ENCODE measurements around the gene MMUT. TPM values are rescaled to one million over a fixed set of nuclear protein-coding genes. Genes with fewer than 3 reads are reported as not detected.
"Not testable (repeated sequence)": the region's sequence is repeated elsewhere in the genome, so short reads cannot be mapped to it uniquely, and the experiment has no call there.

MMUT gene
- total RNA-seq, 1 donor from 2014 or later: 19.8 TPM

GRCh38 chr6:49401063-49401462, 62.0 kb downstream of the MMUT start:
- Mint-ChIP-seq H3K36me3 (no peaks in the 10 kb centered on the region), H3K27me3 (ENCODE audit: low read depth) (peaks cover 13% of the 10 kb centered on the region), H3K4me1 (no peaks in the 10 kb centered on the region), H3K4me3 (no peak overlapping the region), H3K27ac (no peak overlapping the region), H3K9me3 (peaks cover 7% of the 10 kb centered on the region)
- TF ChIP-seq CTCF (IDR thresholded peaks at IDR 0.05; ENCODE audit: unreplicated experiment): no peak
- no peak for DNase-seq (ENCODE audit: low spot score in 2 of 2, unreplicated experiment in 2 of 2)

DNA sequence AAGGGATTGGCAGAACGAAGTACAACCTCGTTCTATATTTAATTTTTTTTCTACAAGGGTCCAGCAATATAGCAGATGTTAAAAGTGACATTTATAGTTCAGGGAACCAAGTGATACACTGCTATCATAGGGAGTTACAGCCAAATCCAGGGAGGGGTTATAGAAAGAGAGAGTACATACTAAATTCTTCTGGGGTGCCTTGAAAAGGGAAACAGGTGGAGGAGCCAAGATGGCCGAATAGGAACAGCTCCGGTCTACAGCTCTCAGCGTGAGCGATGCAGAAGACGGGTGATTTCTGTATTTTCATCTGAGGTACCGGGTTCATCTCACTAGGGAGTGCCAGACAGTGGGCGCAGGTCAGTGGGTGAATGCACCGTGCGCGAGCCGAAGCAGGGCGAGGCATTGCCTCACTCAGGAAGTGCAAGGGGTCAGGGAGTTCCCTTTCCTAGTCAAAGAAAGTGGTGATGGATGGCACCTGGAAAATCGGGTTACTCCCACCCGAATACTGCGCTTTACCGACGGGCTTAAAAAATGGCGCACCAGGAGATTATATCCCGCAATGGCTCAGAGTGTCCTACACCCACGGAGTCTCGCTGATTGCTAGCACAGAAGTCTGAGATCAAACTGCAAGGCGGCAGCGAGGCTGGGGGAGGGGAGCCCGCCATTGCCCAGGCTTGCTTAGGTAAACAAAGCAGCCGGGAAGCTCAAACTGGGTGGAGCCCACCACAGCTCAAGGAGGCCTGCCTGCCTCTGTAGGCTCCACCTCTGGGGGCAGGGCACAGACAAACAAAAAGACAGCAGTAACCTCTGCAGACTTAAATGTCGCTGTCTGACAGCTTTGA, 76.2 kb downstream of the MMUT start:
- H3K27me3 Mint-ChIP-seq (ENCODE audit: low read depth); H3K36me3 Mint-ChIP-seq; DNase-seq (ENCODE audit: low spot score in 2 of 2, unreplicated experiment in 2 of 2); H3K4me3 Mint-ChIP-seq; H3K9me3 Mint-ChIP-seq; H3K4me1 Mint-ChIP-seq; H3K27ac Mint-ChIP-seq: not testable (repeated sequence)

DNA sequence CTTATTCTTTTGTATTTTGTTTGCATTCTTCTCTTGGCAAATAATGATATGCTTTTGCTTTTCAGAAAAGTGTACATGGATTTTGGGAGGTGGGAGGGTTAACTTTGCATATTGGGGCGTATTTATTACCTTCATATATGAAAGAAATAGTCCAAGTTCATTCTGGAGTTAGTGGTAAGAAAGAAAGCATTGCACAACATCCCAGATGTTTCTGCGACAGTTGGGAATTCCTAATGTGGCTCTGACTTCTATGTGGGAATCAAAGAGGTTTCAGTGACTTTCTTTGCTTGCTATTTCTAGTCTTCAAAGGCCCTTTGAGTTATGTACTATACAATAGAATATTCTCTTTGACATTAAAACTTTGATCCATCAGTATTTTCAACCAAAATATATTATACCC, 78.1 kb downstream of the MMUT start:
- TF ChIP-seq CTCF (IDR thresholded peaks at IDR 0.05; ENCODE audit: unreplicated experiment): no peak
- Mint-ChIP-seq H3K9me3 (peaks cover 10% of the 10 kb centered on the region), H3K27ac (no peak overlapping the region), H3K36me3 (no peaks in the 10 kb centered on the region), H3K27me3 (ENCODE audit: low read depth) (no peaks in the 10 kb centered on the region), H3K4me1 (no peaks in the 10 kb centered on the region), H3K4me3 (no peak overlapping the region)
- DNase-seq (ENCODE audit: low spot score in 2 of 2, unreplicated experiment in 2 of 2): no peak

Other genes with a start within 250 kb of the MMUT start
- 5.0 to 5.9 TPM (median 5.4 TPM) in 3 replicates for gene CENPQ, start 117 bp upstream of the MMUT start, total RNA-seq
- gene GLYATL3, start 36.7 kb upstream of the MMUT start, total RNA-seq: not detected in 3 replicates
- 6.0 to 8.2 TPM (median 6.5 TPM) in 3 replicates for gene C6orf141, start 87.4 kb upstream of the MMUT start, total RNA-seq
- not detected in 3 replicates for gene RHAG, start 173.6 kb upstream of the MMUT start, total RNA-seq